Right atrium auricular region (tissue), 2 donors: Measurements from ENCODE around the gene MRPL43. TPM values are rescaled to one million over a fixed set of nuclear protein-coding genes. Genes with fewer than 3 reads are reported as not detected.

Experiments
- DNase-seq: peaks from one replicate; pipeline ENCODE4 v3.0.0-alpha.2; 2019; ENCODE audit warnings: low spot score
- H3K27ac ChIP-seq, 2 donors: fragments of 200-600 bp; sonication (generic); 1 replicate in 1 of 2; 2 replicates in 1 of 2; pipeline ENCODE4 v1.5.1; 2016 to 2019
- H3K27me3 ChIP-seq, 2 donors: fragments of 200-600 bp; sonication (generic); one replicate each; pipeline versions ENCODE4 v1.5.1 to v1.6.0; 2017 to 2019
- H3K36me3 ChIP-seq: fragments of 200-600 bp; sonication (generic); one replicate; pipeline ENCODE4 v1.5.1; 2016
- H3K4me1 ChIP-seq, 2 donors: fragments of 200-600 bp; sonication (generic); one replicate each; pipeline versions ENCODE4 v1.5.1 to v1.6.0; 2017 to 2019
- H3K4me3 ChIP-seq, 2 donors: fragments of 200-600 bp; sonication (generic); 1 replicate in 1 of 2; 2 replicates in 1 of 2; pipeline ENCODE4 v1.5.1; 2017 to 2019; ENCODE audit warnings: mild to moderate bottlenecking in 1 of 2, moderate library complexity in 1 of 2
- H3K9me3 ChIP-seq, 2 donors: fragments of 200-600 bp; sonication (generic); one replicate each; pipeline ENCODE4 v1.5.1; 2019
- total RNA-seq, 2 donors: library from RNA; depleted of rRNA; stranded (reverse); fragments of >200 nt; gene quantifications; one replicate each; pipeline ENCODE4 v1.1.0, GENCODE V29; 2016
- TF ChIP-seq, protein P1 (sequence below), 2 donors: fragments of 200-600 bp; sonication (generic); IDR thresholded peaks; one replicate each; pipeline ENCODE4 v1.5.1; 2019; ENCODE audit warnings: antibody characterized with exemption in 2 of 2

The MRPL43 gene
- total RNA-seq, 2 donors from 2014 or later, result 60.1 to 88.4 TPM

DNA sequence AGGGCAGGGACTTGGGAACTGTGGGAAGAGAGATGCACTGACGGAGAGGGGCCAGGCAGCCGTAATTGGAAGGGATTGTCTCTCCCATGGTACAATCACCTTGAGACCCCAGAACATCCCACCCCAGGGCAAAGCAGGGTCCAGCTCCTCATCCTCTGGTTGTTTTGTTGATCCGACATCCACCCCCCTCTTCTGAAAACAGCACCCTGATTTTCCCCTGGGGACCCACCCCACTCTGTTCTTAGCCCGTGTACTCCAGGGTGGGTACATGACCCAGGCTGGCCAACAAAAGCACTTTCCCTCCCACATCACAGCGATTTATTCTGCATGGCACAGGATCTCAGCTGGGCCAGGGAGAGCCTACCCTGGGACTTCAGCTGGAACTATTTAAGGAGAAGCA, 29.5 kb upstream of the MRPL43 start:
- no peak for DNase-seq
- no peaks in the 10 kb centered on the region for H3K9me3 ChIP-seq
- H3K4me1 ChIP-seq, result peaks cover 0 to 30% of the 10 kb centered on the region in 2 donors
- H3K36me3 ChIP-seq, result no peaks in the 10 kb centered on the region
- H3K27me3 ChIP-seq, result no peaks in the 10 kb centered on the region
- TF ChIP-seq, protein P1, sequence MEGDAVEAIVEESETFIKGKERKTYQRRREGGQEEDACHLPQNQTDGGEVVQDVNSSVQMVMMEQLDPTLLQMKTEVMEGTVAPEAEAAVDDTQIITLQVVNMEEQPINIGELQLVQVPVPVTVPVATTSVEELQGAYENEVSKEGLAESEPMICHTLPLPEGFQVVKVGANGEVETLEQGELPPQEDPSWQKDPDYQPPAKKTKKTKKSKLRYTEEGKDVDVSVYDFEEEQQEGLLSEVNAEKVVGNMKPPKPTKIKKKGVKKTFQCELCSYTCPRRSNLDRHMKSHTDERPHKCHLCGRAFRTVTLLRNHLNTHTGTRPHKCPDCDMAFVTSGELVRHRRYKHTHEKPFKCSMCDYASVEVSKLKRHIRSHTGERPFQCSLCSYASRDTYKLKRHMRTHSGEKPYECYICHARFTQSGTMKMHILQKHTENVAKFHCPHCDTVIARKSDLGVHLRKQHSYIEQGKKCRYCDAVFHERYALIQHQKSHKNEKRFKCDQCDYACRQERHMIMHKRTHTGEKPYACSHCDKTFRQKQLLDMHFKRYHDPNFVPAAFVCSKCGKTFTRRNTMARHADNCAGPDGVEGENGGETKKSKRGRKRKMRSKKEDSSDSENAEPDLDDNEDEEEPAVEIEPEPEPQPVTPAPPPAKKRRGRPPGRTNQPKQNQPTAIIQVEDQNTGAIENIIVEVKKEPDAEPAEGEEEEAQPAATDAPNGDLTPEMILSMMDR (IDR thresholded peaks at IDR 0.05), result no peak
- H3K27ac ChIP-seq, result no peak overlapping the region
- H3K4me3 ChIP-seq, result no peak overlapping the region

- no peak for DNase-seq
Measured at GRCh38 chr10:101015582-101015973, 28.3 kb upstream of the MRPL43 start.

GRCh38 chr10:101014966-101015581, 27.8 kb upstream of the MRPL43 start:
- H3K27ac ChIP-seq, result no peak overlapping the region
- H3K9me3 ChIP-seq, result no peaks in the 10 kb centered on the region
- H3K4me1 ChIP-seq, result peaks cover 0 to 32% of the 10 kb centered on the region in 2 donors
- TF ChIP-seq, protein P1 (IDR thresholded peaks at IDR 0.05), result no peak
- no peaks in the 10 kb centered on the region for H3K36me3 ChIP-seq
- no peak for DNase-seq
- no peaks in the 10 kb centered on the region for H3K27me3 ChIP-seq
- H3K4me3 ChIP-seq, result no peak overlapping the region

More at GRCh38 chr10:101015582-101015973, 28.3 kb upstream of the MRPL43 start:
- no peak overlapping the region for H3K4me3 ChIP-seq
- H3K27me3 ChIP-seq, result no peaks in the 10 kb centered on the region
- no peak overlapping the region for H3K27ac ChIP-seq
- peaks cover 0 to 32% of the 10 kb centered on the region in 2 donors for H3K4me1 ChIP-seq
- TF ChIP-seq, protein P1 (IDR thresholded peaks at IDR 0.05), result no peak
- no peaks in the 10 kb centered on the region for H3K36me3 ChIP-seq
- no peaks in the 10 kb centered on the region for H3K9me3 ChIP-seq

DNA sequence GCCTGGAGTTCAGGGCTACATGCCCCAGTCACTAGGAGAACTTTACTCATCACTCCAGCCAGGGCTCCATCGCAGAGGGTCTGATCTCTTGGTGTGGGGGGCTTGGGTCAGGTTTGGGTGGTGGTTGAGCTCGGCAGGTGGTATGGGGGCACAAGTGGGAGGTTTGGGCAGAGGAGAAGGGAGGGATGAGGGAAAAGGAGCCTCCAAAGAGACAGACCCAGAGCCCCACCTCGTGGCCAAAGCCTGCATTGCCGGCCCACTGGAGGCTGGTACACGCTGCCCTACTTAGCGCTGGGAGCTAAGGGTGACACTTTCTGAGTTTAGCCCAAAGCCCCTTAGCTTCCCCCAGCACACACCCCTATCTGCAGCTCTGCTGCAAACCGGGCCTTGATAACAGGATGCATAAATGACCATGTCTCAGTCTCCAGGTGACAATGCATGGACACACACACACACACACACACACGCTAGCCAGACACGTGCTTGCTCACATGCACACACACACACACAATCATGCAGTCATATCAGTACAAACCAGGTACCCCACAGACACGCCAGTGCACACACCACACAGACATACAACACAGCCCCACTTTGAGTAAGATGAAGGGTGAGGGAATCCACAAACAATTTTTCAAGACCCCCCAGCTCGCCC, 27.1 kb upstream of the MRPL43 start:
- peaks cover 0 to 32% of the 10 kb centered on the region in 2 donors for H3K4me1 ChIP-seq
- H3K36me3 ChIP-seq, result no peaks in the 10 kb centered on the region
- TF ChIP-seq, protein P1 (IDR thresholded peaks at IDR 0.05), result peak; percentile 78 to 93
- peak; percentile 87 for DNase-seq
- no peak overlapping the region for H3K4me3 ChIP-seq
- no peak overlapping the region for H3K27ac ChIP-seq
- no peaks in the 10 kb centered on the region for H3K27me3 ChIP-seq
- H3K9me3 ChIP-seq, result no peaks in the 10 kb centered on the region

- H3K4me3 ChIP-seq, result no peak overlapping the region
- no peaks in the 10 kb centered on the region for H3K36me3 ChIP-seq
- H3K9me3 ChIP-seq, result no peaks in the 10 kb centered on the region
- TF ChIP-seq, protein P1 (IDR thresholded peaks at IDR 0.05), result no peak
- H3K27me3 ChIP-seq, result no peaks in the 10 kb centered on the region
- peak overlapping the region; percentile 40 to 55 for H3K27ac ChIP-seq
- DNase-seq, result no peak
- H3K4me1 ChIP-seq, result peaks cover 0 to 31% of the 10 kb centered on the region in 2 donors
Measured at GRCh38 chr10:101013365-101013825, 26.1 kb upstream of the MRPL43 start.
